GM21526 (cell line): ENCODE measurements around the gene SNCA.

ENCODE experiments used
- ATAC-seq: cut with Tn5 transposase; IDR thresholded peaks from one replicate; pipeline ENCODE4 v1.9.1; 2021; ENCODE audit warnings: moderate library complexity; ENCODE audit not compliant: unreplicated experiment, low FRiP score

SNCA gene

GRCh38 chr4:89820010-89820409 lies 17.0 kb downstream of the SNCA start:
- no peak for ATAC-seq

- ATAC-seq: no peak
Observed at GRCh38 chr4:89814362-89814761, 22.6 kb downstream of the SNCA start.

- ATAC-seq: no peak
Observed at GRCh38 chr4:89813197-89813596, 23.8 kb downstream of the SNCA start.

GRCh38 chr4:89807441-89808140 lies 29.4 kb downstream of the SNCA start:
- ATAC-seq: no peak

- ATAC-seq: no peak
Observed at GRCh38 chr4:89805297-89805696, 31.7 kb downstream of the SNCA start.

GRCh38 chr4:89803915-89804314 lies 33.0 kb downstream of the SNCA start:
- ATAC-seq: no peak

GRCh38 chr4:89803036-89803435 lies 33.9 kb downstream of the SNCA start:
- no peak for ATAC-seq

- ATAC-seq: no peak
Observed at GRCh38 chr4:89800527-89801103, 36.3 kb downstream of the SNCA start.

GRCh38 chr4:89800012-89800516 lies 36.9 kb downstream of the SNCA start:
- no peak for ATAC-seq

- ATAC-seq: no peak
Observed at GRCh38 chr4:89799071-89799470, 37.9 kb downstream of the SNCA start.

- ATAC-seq: no peak
Observed at GRCh38 chr4:89797117-89797516, 39.8 kb downstream of the SNCA start.

- no peak for ATAC-seq
Observed at GRCh38 chr4:89788206-89789072, 48.5 kb downstream of the SNCA start.

GRCh38 chr4:89784686-89785231 lies 52.2 kb downstream of the SNCA start:
- no peak for ATAC-seq

- no peak for ATAC-seq
Observed at GRCh38 chr4:89781321-89781720, 55.6 kb downstream of the SNCA start.

- ATAC-seq: no peak
Observed at GRCh38 chr4:89773805-89774204, 63.2 kb downstream of the SNCA start.

- no peak for ATAC-seq
Observed at GRCh38 chr4:89769856-89770255, 67.1 kb downstream of the SNCA start.

- no peak for ATAC-seq
Observed at GRCh38 chr4:89767924-89768323, 69.0 kb downstream of the SNCA start.

GRCh38 chr4:89765966-89766365 lies 71.0 kb downstream of the SNCA start:
- ATAC-seq: no peak

- ATAC-seq: no peak
Observed at GRCh38 chr4:89765528-89765927, 71.4 kb downstream of the SNCA start.

GRCh38 chr4:89762311-89762710 lies 74.7 kb downstream of the SNCA start:
- ATAC-seq: no peak

GRCh38 chr4:89759426-89759825 lies 77.5 kb downstream of the SNCA start:
- no peak for ATAC-seq
